Stimulated activated CD8-positive, alpha-beta memory T cell treated with anti-CD3 and anti-CD28 coated beads, Interleukin-4, amount 100 ng/mL, for 4 hours (primary cell): ENCODE data around the gene UBR3.
"Not testable (repeated sequence)": the region's sequence is repeated elsewhere in the genome, so short reads cannot be mapped to it uniquely, and the experiment has no call there.

Experiments used
- DNase-seq, 2 donors: peaks; one replicate each; pipeline ENCODE4 v3.0.0-alpha.2; 2020; ENCODE audit warnings: low read depth in 2 of 2, low spot score in 1 of 2

UBR3 gene

DNA sequence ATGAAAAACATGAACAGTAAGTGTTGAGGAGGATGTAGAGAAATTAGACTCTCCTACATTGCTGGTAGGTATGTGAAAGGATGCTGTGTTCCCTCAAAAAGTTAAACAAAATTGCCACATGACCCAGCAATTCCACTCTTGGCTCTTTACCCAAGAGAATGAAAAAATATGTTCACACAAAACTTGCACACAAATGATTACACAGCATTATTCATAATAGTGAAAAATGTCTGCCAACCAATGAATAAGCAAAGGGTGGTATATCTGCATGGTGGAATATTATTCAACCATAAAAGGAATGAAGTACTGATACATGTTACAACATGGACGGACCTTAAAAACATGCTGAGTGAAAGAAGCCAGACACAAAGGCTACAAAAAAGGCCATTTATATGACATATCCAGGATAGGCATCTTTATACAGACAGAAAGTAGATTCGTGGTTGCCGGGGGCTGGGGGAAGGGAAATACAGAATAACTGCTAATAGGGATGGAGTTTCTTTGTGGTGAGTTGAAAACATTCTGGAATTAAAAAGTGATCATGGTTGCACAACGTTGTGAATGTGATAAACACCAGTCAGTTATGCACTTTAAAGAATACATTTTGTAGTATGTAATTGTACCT is 265.3 kb downstream of the UBR3 start:
- no peak for DNase-seq

DNA sequence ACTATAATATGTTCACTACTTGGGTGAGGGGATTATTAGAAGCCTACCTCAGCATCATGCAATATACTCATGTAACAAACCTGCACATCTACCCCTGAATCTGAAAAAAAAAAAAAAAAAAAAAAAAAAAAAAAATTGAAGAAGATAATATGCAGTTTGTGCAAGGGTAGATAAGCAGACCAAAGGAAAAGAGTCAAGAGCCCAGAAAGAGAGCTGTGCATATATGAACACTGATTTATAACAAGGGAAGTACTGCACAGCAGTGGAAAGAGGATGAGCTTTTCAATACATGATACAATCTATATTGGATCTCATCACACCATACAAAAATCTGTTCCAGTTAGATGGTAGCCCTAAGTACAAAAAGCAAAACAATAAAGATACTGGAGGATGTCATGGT is 268.1 kb downstream of the UBR3 start:
- DNase-seq, result no peak

GRCh38 chr2:170098626-170099312 is 271.5 kb downstream of the UBR3 start:
- DNase-seq, result no peak

GRCh38 chr2:170101789-170102188 is 274.5 kb downstream of the UBR3 start:
- DNase-seq, result no peak

GRCh38 chr2:170106102-170106840 is 279.0 kb downstream of the UBR3 start:
- no peak for DNase-seq

DNA sequence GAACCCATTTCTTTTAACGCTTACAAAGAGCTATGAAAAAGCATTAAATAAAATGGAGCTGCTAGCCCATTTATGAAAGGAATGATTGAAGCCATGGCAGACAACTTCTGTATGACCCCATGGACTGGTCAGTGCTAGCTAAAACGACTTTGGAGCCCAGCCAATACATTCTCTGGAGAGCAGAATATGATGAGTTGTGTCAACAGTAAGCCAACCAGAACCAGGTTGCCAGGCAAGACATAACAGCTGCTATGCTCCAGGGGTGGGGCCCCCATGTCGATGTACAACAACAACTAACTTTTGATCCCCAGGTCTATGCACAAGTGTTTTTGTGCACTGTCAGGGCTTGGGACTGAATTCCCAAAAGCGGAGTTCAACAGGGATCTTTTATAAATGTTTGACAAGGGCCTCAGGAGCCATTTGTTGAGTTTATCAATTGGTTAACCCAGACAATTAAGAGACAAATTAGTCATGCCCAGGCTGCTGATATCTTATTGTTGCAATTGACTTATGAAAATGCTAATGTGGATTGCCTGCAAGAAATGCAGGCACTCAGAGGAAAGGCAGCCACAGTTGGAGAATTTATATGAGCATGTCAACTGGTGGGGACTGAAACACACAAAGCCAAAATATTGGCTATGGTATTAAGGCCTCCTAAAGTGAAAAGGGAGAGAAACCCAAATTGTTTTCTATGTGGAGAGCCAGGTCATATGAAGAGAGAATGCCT is 286.1 kb downstream of the UBR3 start:
- no peak for DNase-seq

DNA sequence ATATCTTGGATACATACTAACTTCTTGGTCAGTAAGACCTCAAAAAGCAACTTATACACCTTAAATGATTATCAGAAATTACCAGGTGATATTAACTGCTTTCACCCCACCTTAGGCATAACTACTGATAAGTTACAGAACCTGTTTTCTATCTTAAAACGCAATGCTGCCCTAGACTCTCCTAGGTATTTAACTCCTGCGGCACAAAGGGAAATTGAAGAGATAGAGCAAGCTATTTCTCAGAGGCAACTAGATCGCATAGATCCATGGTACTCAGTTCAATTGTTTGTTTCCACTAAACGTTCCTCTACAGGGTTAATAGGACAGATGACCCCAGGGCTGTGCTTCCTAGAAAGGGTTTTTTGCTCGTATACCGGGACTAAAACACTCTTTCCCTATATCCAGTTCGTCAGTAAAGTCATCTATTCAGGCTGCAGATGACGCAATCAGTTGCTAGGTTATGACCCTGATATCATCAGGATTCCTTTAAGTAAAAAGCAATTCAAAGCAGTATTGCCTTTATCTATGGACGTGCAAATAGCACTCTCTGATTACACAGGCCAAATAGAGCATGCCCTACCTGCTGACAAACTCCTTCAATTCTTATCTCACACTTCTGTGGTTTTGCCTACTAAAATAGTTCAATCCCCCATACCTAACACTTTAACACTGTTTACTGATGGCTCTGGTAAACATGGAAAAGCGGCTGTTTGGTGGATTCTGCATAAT is 288.4 kb downstream of the UBR3 start:
- DNase-seq, result no peak

DNA sequence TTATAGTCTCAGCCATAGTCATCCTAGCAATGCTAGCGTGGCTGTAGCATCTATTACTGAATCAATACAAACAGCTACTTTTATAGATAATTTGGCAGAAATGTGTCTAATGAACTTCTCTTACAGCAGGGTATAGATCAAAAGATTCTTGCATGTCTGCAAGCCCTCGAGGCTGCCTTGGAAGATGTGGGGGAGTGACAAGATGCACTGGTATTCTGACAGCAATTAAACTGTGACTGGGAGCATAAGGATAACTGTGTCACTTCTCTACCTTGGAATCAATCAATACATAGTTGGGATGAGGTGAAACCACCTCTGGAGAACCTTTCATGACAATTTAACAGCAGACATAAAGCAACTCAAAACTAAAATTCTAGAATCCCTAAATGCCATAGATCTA is 291.4 kb downstream of the UBR3 start:
- DNase-seq, result no peak

DNA sequence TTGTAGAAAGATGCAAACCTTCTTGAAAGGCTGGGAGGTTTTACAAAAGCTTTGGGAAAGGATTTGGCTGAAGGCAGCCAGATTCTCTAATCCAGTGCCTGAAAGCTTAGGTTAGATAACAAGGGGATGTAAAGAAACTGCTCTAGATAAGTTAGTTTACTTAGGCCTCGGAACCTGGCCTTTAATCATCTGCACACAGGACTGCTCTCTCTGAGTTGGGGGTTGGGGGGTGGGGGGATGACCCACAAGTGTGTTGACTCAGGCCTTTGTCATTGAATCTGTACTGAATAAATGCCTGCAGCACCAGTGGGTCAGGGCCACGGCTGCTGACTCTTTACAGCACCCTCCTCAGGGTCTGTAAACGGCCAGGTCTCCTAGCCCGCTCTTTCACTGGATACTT is 292.1 kb downstream of the UBR3 start:
- not testable (repeated sequence) for DNase-seq

DNA sequence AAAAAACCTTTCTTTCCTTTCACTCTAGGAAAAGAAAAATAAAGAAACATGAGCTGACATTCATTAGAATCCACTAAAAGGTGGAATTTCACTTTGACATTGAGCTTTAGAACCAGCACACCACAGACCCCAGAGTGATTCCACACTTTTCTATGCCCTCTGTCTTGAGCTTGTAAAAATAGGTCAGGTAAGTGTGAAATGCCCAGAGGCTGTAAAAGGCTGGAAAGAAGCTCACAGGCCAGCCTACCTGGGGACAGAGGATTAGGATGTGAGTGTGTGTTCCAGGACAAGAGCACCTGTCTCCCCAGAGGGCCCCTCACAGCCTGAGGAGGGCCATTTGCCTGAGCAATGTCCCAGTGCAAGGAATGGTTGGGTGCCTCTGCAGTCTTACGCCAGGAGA is 294.4 kb downstream of the UBR3 start:
- no peak for DNase-seq

GRCh38 chr2:170122883-170123547 is 295.8 kb downstream of the UBR3 start:
- no peak for DNase-seq

DNA sequence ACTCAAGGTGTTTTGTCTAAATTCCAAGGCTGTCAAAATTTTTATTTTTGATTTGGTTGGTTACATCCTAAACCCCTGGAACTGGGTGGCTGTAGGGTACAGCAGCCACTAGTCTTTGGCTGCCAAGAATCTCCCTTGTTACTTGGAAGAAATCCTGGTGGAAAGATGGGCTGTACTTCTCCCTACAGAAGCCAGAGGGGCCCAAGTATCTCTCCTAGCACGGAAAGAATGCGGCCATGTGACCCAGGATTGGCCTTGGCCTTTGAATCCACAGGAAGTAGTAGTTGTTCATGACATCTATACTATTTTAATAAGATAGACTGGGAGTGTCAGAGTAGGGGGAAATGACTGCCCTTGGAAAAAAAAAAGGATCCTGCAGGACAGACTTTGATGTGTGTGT is 296.3 kb downstream of the UBR3 start:
- no peak for DNase-seq

- not testable (repeated sequence) for DNase-seq
Observed at GRCh38 chr2:170126138-170126728, 299.0 kb downstream of the UBR3 start.
